LNCaP clone FGC (cell line): ENCODE data around the gene DOCK3.

Experiments used
- DNase-seq: peaks from one replicate; pipeline ENCODE4 v3.0.0-alpha.2; 2011; ENCODE audit warnings: low read depth
- H3K4me3 ChIP-seq: 2 replicates; pipeline ENCODE4 v1.5.1; 2011; ENCODE audit warnings: mild to moderate bottlenecking, low read depth, low read length, control low read depth
- CTCF ChIP-seq: IDR thresholded peaks from 2 replicates; pipeline ENCODE4 v1.5.1; 2012; ENCODE audit warnings: mild to moderate bottlenecking; ENCODE audit not compliant: control insufficient read depth, insufficient read depth; ENCODE audit errors: extremely low read depth

The DOCK3 gene

GRCh38 chr3:50650018-50650417 is 24.7 kb upstream of the DOCK3 start:
- DNase-seq = no peak
- TF ChIP-seq CTCF = no peak
- no peak overlapping the region for H3K4me3 ChIP-seq

- no peak for TF ChIP-seq CTCF
- no peak overlapping the region for H3K4me3 ChIP-seq
These were observed 23.3 kb upstream of the DOCK3 start for GRCh38 chr3:50651445-50651844.

GRCh38 chr3:50651920-50652529 is 22.7 kb upstream of the DOCK3 start:
- TF ChIP-seq CTCF = no peak
- DNase-seq = no peak
- no peak overlapping the region for H3K4me3 ChIP-seq

More at GRCh38 chr3:50651445-50651844, 23.3 kb upstream of the DOCK3 start:
- DNase-seq = no peak

- no peak for DNase-seq
- no peak overlapping the region for H3K4me3 ChIP-seq
- peak; percentile 47 for TF ChIP-seq CTCF
These were observed 22.0 kb upstream of the DOCK3 start for GRCh38 chr3:50652709-50653108.

- TF ChIP-seq CTCF = no peak
- H3K4me3 ChIP-seq = no peak overlapping the region
- DNase-seq = no peak
These were observed 20.7 kb upstream of the DOCK3 start for GRCh38 chr3:50653937-50654595.

GRCh38 chr3:50655009-50655830 is 19.5 kb upstream of the DOCK3 start:
- no peak overlapping the region for H3K4me3 ChIP-seq
- no peak for TF ChIP-seq CTCF
- DNase-seq = no peak
